ENCODE measurements around the gene ERMN. TPM values are rescaled to one million over a fixed set of nuclear protein-coding genes. Genes with fewer than 3 reads are reported as not detected.
"Not testable (repeated sequence)": the region's sequence is repeated elsewhere in the genome, so short reads cannot be mapped to it uniquely, and the experiment has no call there.

Gene ERMN
- total and polyA plus RNA-seq, 2 donors, result 0.71 to 9.9 TPM

GRCh38 chr2:157355618-157356017, 30.0 kb upstream of the ERMN start:
- Histone ChIP-seq H3K4me3 (ENCODE audit: low read length in 2 of 2) (no peak overlapping the region), H3K27ac (ENCODE audit: low read depth in 1 of 2, low read length in 1 of 2) (no peak overlapping the region), H3K27me3 (ENCODE audit: control insufficient read depth in 2 of 2, insufficient read depth in 1 of 2, low read length in 1 of 2) (no peaks in the 10 kb centered on the region), H3K9me3 (ENCODE audit: control insufficient read depth in 2 of 2, insufficient read depth in 1 of 2, low read length in 1 of 2) (no peaks in the 10 kb centered on the region), H3K4me1 (ENCODE audit: control insufficient read depth in 2 of 2, insufficient read depth in 2 of 2, low read length in 2 of 2) (no peaks in the 10 kb centered on the region), H3K36me3 (ENCODE audit: control insufficient read depth in 2 of 2, insufficient read depth in 2 of 2, low read length in 1 of 2) (no peaks in the 10 kb centered on the region)
- WGBS, result 93% methylated on average over 1 of the region's 1 CpG
- DNase-seq (ENCODE audit: low read depth in 6 of 9, low spot score in 9 of 9), result no peak

GRCh38 chr2:157349949-157350515, 24.4 kb upstream of the ERMN start:
- Histone ChIP-seq H3K27ac (ENCODE audit: low read depth in 1 of 2, low read length in 1 of 2) (no peak overlapping the region), H3K27me3 (ENCODE audit: control insufficient read depth in 2 of 2, insufficient read depth in 1 of 2, low read length in 1 of 2) (no peaks in the 10 kb centered on the region), H3K9me3 (ENCODE audit: control insufficient read depth in 2 of 2, insufficient read depth in 1 of 2, low read length in 1 of 2) (no peaks in the 10 kb centered on the region), H3K36me3 (ENCODE audit: control insufficient read depth in 2 of 2, insufficient read depth in 2 of 2, low read length in 1 of 2) (no peaks in the 10 kb centered on the region), H3K4me3 (ENCODE audit: low read length in 2 of 2) (no peak overlapping the region), H3K4me1 (ENCODE audit: control insufficient read depth in 2 of 2, insufficient read depth in 2 of 2, low read length in 2 of 2) (no peaks in the 10 kb centered on the region)
- 96% methylated on average over 1 of the region's 1 CpG for WGBS
- DNase-seq (ENCODE audit: low read depth in 6 of 9, low spot score in 9 of 9), result no peak

- no peaks in the 10 kb centered on the region for H3K27me3 ChIP-seq (ENCODE audit: control insufficient read depth in 2 of 2, insufficient read depth in 1 of 2, low read length in 1 of 2)
- no peaks in the 10 kb centered on the region for H3K36me3 ChIP-seq (ENCODE audit: control insufficient read depth in 2 of 2, insufficient read depth in 2 of 2, low read length in 1 of 2)
- H3K4me1 ChIP-seq (ENCODE audit: control insufficient read depth in 2 of 2, insufficient read depth in 2 of 2, low read length in 2 of 2), result no peaks in the 10 kb centered on the region
- no peaks in the 10 kb centered on the region for H3K9me3 ChIP-seq (ENCODE audit: control insufficient read depth in 2 of 2, insufficient read depth in 1 of 2, low read length in 1 of 2)
- DNase-seq (ENCODE audit: low read depth in 6 of 9, low spot score in 9 of 9), result no peak
- H3K27ac ChIP-seq (ENCODE audit: low read depth in 1 of 2, low read length in 1 of 2), result no peak overlapping the region
- 85% methylated on average over 3 of the region's 3 CpGs for WGBS
- no peak overlapping the region for H3K4me3 ChIP-seq (ENCODE audit: low read length in 2 of 2)
Observed at GRCh38 chr2:157348291-157348921, 22.8 kb upstream of the ERMN start.

- peaks cover 1 to 10% of the 10 kb centered on the region in 2 donors for H3K9me3 ChIP-seq (ENCODE audit: control insufficient read depth in 2 of 2, insufficient read depth in 1 of 2, low read length in 1 of 2)
- DNase-seq (ENCODE audit: low read depth in 6 of 9, low spot score in 9 of 9), result no peak
- H3K4me3 ChIP-seq (ENCODE audit: low read length in 2 of 2), result no peak overlapping the region
- 94% methylated on average over 2 of the region's 2 CpGs for WGBS
- no peak overlapping the region for H3K27ac ChIP-seq (ENCODE audit: low read depth in 1 of 2, low read length in 1 of 2)
- H3K36me3 ChIP-seq (ENCODE audit: control insufficient read depth in 2 of 2, insufficient read depth in 2 of 2, low read length in 1 of 2), result no peaks in the 10 kb centered on the region
- H3K4me1 ChIP-seq (ENCODE audit: control insufficient read depth in 2 of 2, insufficient read depth in 2 of 2, low read length in 2 of 2), result no peaks in the 10 kb centered on the region
- H3K27me3 ChIP-seq (ENCODE audit: control insufficient read depth in 2 of 2, insufficient read depth in 1 of 2, low read length in 1 of 2), result no peaks in the 10 kb centered on the region
Observed at GRCh38 chr2:157345647-157346389, 20.2 kb upstream of the ERMN start.

GRCh38 chr2:157341381-157341780, 15.8 kb upstream of the ERMN start:
- not testable (repeated sequence) for H3K4me1 ChIP-seq (ENCODE audit: control insufficient read depth in 2 of 2, insufficient read depth in 2 of 2, low read length in 2 of 2); H3K9me3 ChIP-seq (ENCODE audit: control insufficient read depth in 2 of 2, insufficient read depth in 1 of 2, low read length in 1 of 2); DNase-seq (ENCODE audit: low read depth in 6 of 9, low spot score in 9 of 9); H3K4me3 ChIP-seq (ENCODE audit: low read length in 2 of 2); H3K36me3 ChIP-seq (ENCODE audit: control insufficient read depth in 2 of 2, insufficient read depth in 2 of 2, low read length in 1 of 2); H3K27ac ChIP-seq (ENCODE audit: low read depth in 1 of 2, low read length in 1 of 2); H3K27me3 ChIP-seq (ENCODE audit: control insufficient read depth in 2 of 2, insufficient read depth in 1 of 2, low read length in 1 of 2)
- WGBS, result 100% methylated on average over 2 of the region's 2 CpGs

- WGBS, result 93% methylated on average over 4 of the region's 4 CpGs
- H3K4me1 ChIP-seq (ENCODE audit: control insufficient read depth in 2 of 2, insufficient read depth in 2 of 2, low read length in 2 of 2), result peaks cover 0 to 4% of the 10 kb centered on the region in 2 donors
- no peak overlapping the region for H3K4me3 ChIP-seq (ENCODE audit: low read length in 2 of 2)
Observed at GRCh38 chr2:157339965-157340655, 14.5 kb upstream of the ERMN start.

GRCh38 chr2:157337978-157338377, 12.4 kb upstream of the ERMN start:
- H3K4me1 ChIP-seq (ENCODE audit: control insufficient read depth in 2 of 2, insufficient read depth in 2 of 2, low read length in 2 of 2), result peaks cover 0 to 4% of the 10 kb centered on the region in 2 donors
- peak overlapping the region in 1 of 2 donors; percentile 42 for H3K27ac ChIP-seq (ENCODE audit: low read depth in 1 of 2, low read length in 1 of 2)
- 50% methylated on average over 3 of the region's 3 CpGs for WGBS
- DNase-seq (ENCODE audit: low read depth in 6 of 9, low spot score in 9 of 9), result peak; percentile 21 to 81 (median 50)
- H3K4me3 ChIP-seq (ENCODE audit: low read length in 2 of 2), result no peak overlapping the region
- no peaks in the 10 kb centered on the region for H3K36me3 ChIP-seq (ENCODE audit: control insufficient read depth in 2 of 2, insufficient read depth in 2 of 2, low read length in 1 of 2)
- H3K9me3 ChIP-seq (ENCODE audit: control insufficient read depth in 2 of 2, insufficient read depth in 1 of 2, low read length in 1 of 2), result peaks cover 1 to 8% of the 10 kb centered on the region in 2 donors
- no peaks in the 10 kb centered on the region for H3K27me3 ChIP-seq (ENCODE audit: control insufficient read depth in 2 of 2, insufficient read depth in 1 of 2, low read length in 1 of 2)

More at GRCh38 chr2:157339965-157340655, 14.5 kb upstream of the ERMN start:
- no peaks in the 10 kb centered on the region for H3K27me3 ChIP-seq (ENCODE audit: control insufficient read depth in 2 of 2, insufficient read depth in 1 of 2, low read length in 1 of 2)
- no peak overlapping the region for H3K27ac ChIP-seq (ENCODE audit: low read depth in 1 of 2, low read length in 1 of 2)
- no peak for DNase-seq (ENCODE audit: low read depth in 6 of 9, low spot score in 9 of 9)
- H3K36me3 ChIP-seq (ENCODE audit: control insufficient read depth in 2 of 2, insufficient read depth in 2 of 2, low read length in 1 of 2), result no peaks in the 10 kb centered on the region
- H3K9me3 ChIP-seq (ENCODE audit: control insufficient read depth in 2 of 2, insufficient read depth in 1 of 2, low read length in 1 of 2), result peaks cover 1 to 10% of the 10 kb centered on the region in 2 donors

GRCh38 chr2:157336137-157337010, 10.8 kb upstream of the ERMN start:
- H3K36me3 ChIP-seq (ENCODE audit: control insufficient read depth in 2 of 2, insufficient read depth in 2 of 2, low read length in 1 of 2), result no peaks in the 10 kb centered on the region
- H3K27ac ChIP-seq (ENCODE audit: low read depth in 1 of 2, low read length in 1 of 2), result no peak overlapping the region
- H3K9me3 ChIP-seq (ENCODE audit: control insufficient read depth in 2 of 2, insufficient read depth in 1 of 2, low read length in 1 of 2), result no peaks in the 10 kb centered on the region
- no peak overlapping the region for H3K4me3 ChIP-seq (ENCODE audit: low read length in 2 of 2)
- WGBS, result 48% methylated on average over 8 of the region's 8 CpGs
- H3K27me3 ChIP-seq (ENCODE audit: control insufficient read depth in 2 of 2, insufficient read depth in 1 of 2, low read length in 1 of 2), result no peaks in the 10 kb centered on the region
- peaks cover 0 to 4% of the 10 kb centered on the region in 2 donors for H3K4me1 ChIP-seq (ENCODE audit: control insufficient read depth in 2 of 2, insufficient read depth in 2 of 2, low read length in 2 of 2)
- DNase-seq (ENCODE audit: low read depth in 6 of 9, low spot score in 9 of 9), result peak in 6 of 9 donors; percentile 13 to 65 (median 28)

Data from thymus (tissue), 11 donors.